Vagina (tissue), 2 donors: ENCODE data around the gene ID3.

Source experiments
- CTCF ChIP-seq, 3 experiments: fragments of 450-650 bp in 2 of 3; fragments of 200-600 bp in 1 of 3; sonication (generic) in 1 of 3; IDR thresholded peaks; one replicate each; pipeline ENCODE4 v1.5.1; 2017 to 2019; ENCODE audit warnings: antibody characterized with exemption in 3 of 3, mild to moderate bottlenecking in 2 of 3, moderate library complexity in 2 of 3
- POLR2A ChIP-seq, 2 donors: fragments of 450-650 bp; IDR thresholded peaks; one replicate each; pipeline ENCODE4 v1.6.1; 2017; ENCODE audit warnings: antibody characterized with exemption in 2 of 2, mild to moderate bottlenecking in 2 of 2, moderate library complexity in 2 of 2
- POLR2AphosphoS5 ChIP-seq, 2 donors: sonication (generic); formaldehyde crosslinking; IDR thresholded peaks; one replicate each; pipeline ENCODE4 v1.9.0; 2017; ENCODE audit warnings: antibody characterized with exemption in 2 of 2, mild to moderate bottlenecking in 2 of 2, low read depth in 1 of 2; ENCODE audit not compliant: insufficient read depth in 1 of 2

GRCh38 chr1:23576338-23577055, 17.2 kb upstream of the ID3 start:
- TF ChIP-seq CTCF (IDR thresholded peaks at IDR 0.05) (no peak), POLR2A (IDR thresholded peaks at IDR 0.05) (no peak), POLR2AphosphoS5 (IDR thresholded peaks at IDR 0.05; ENCODE audit: insufficient read depth in 1 of 2, low read depth in 1 of 2) (no peak)
